Osteoblast (primary cell): Measurements from ENCODE around the gene PRKCA. TPM values are rescaled to one million over a fixed set of nuclear protein-coding genes. Genes with fewer than 3 reads are reported as not detected.

Experiments
- DNase-seq: peaks from one replicate; pipeline ENCODE4 v3.0.0; 2011; ENCODE audit warnings: low spot score, mixed read lengths; ENCODE audit not compliant: insufficient read length; ENCODE audit errors: missing footprints
- H2AFZ ChIP-seq: 2 replicates; pipeline ENCODE4 v1.6.0; 2011; ENCODE audit warnings: mild to moderate bottlenecking, low read length
- H3K27ac ChIP-seq: 2 replicates; pipeline ENCODE4 v1.5.1; 2011; ENCODE audit warnings: mild to moderate bottlenecking, low read depth, low read length, moderate library complexity
- H3K27me3 ChIP-seq: 2 replicates; pipeline ENCODE4 v1.6.0; 2012; ENCODE audit warnings: mild to moderate bottlenecking, control low read depth, inconsistent platforms, low read length, moderate library complexity; ENCODE audit not compliant: insufficient read depth
- H3K36me3 ChIP-seq: 2 replicates; pipeline ENCODE4 v1.5.1; 2011; ENCODE audit warnings: mild to moderate bottlenecking, low read length, control low read depth, moderate library complexity; ENCODE audit not compliant: insufficient read depth
- H3K4me1 ChIP-seq: 2 replicates; pipeline ENCODE4 v1.5.1; 2011; ENCODE audit warnings: mild to moderate bottlenecking, low read length, control low read depth, moderate library complexity; ENCODE audit not compliant: insufficient read depth
- H3K4me2 ChIP-seq: 2 replicates; pipeline ENCODE4 v1.6.0; 2011; ENCODE audit warnings: mild to moderate bottlenecking, low read length; ENCODE audit not compliant: insufficient read depth
- H3K4me3 ChIP-seq: fragments of 200-600 bp; sonication (generic); 3 replicates; pipeline ENCODE4 v1.5.1; 2012; ENCODE audit warnings: mild to moderate bottlenecking, low read length, inconsistent platforms; ENCODE audit not compliant: insufficient read depth
- H3K79me2 ChIP-seq: 2 replicates; pipeline ENCODE4 v1.6.0; 2012; ENCODE audit warnings: mild to moderate bottlenecking, low read length, control low read depth, inconsistent platforms; ENCODE audit not compliant: insufficient read depth
- H3K9me3 ChIP-seq: 2 replicates; pipeline ENCODE4 v1.5.1; 2011; ENCODE audit warnings: low read depth, low read length, control low read depth
- H4K20me1 ChIP-seq: 2 replicates; pipeline ENCODE4 v1.6.0; 2012; ENCODE audit warnings: mild to moderate bottlenecking, low read length, control low read depth; ENCODE audit not compliant: insufficient read depth
- CTCF ChIP-seq: IDR thresholded peaks from 2 replicates; pipeline ENCODE4 v1.5.1; 2011; ENCODE audit warnings: mild to moderate bottlenecking, low read depth, low read length, moderate library complexity; ENCODE audit errors: extremely low read depth
- total RNA-seq: library from RNA; depleted of rRNA; stranded (reverse); fragments of >200 nt; gene quantifications from 2 replicates; pipeline ENCODE4 v1.2.3, GENCODE V29; 2012

The PRKCA gene
- total RNA-seq, 1 donor = 46.0 TPM

- Histone ChIP-seq H2AFZ (no peak overlapping the region), H3K27ac (no peak overlapping the region), H3K9me3 (no peaks in the 10 kb centered on the region), H3K79me2 (peaks cover 91% of the 10 kb centered on the region), H3K4me2 (no peak overlapping the region), H3K36me3 (no peaks in the 10 kb centered on the region), H3K27me3 (no peaks in the 10 kb centered on the region), H3K4me1 (no peaks in the 10 kb centered on the region), H4K20me1 (peaks cover 54% of the 10 kb centered on the region), H3K4me3 (no peak overlapping the region)
- no peak for TF ChIP-seq CTCF
- DNase-seq = no peak
Measured at GRCh38 chr17:66364508-66364907, 62.1 kb downstream of the PRKCA start.

DNA sequence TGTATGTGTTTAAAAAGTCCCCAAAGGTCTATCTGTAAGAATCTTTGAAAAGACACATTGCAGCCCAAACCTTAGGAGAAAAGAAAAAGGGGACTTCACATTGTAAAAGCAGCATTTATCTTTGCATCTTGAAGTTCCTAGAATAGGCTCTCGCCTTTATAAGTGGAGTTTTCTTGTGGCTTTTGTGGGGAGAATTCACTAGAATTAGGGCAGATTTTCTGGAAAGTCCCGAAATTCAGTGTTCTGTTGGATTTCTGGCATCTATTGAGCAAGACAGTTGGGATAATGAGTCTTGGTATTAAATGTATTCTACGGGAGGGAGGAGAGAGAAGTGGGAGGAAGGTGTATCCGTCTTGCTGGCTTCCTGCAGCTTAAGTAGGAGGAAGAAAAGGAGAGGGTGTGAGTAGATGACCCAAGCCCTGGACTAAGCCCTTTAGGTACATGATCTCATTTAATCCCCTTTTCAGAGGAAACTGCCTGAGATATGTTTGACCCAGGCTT, 62.6 kb downstream of the PRKCA start:
- DNase-seq = no peak
- Histone ChIP-seq H3K79me2 (peaks cover 91% of the 10 kb centered on the region), H4K20me1 (peaks cover 58% of the 10 kb centered on the region), H3K27ac (no peak overlapping the region), H3K27me3 (no peaks in the 10 kb centered on the region), H3K36me3 (no peaks in the 10 kb centered on the region), H2AFZ (no peak overlapping the region), H3K4me1 (no peaks in the 10 kb centered on the region), H3K4me2 (no peak overlapping the region), H3K9me3 (no peaks in the 10 kb centered on the region), H3K4me3 (no peak overlapping the region)
- TF ChIP-seq CTCF = no peak

DNA sequence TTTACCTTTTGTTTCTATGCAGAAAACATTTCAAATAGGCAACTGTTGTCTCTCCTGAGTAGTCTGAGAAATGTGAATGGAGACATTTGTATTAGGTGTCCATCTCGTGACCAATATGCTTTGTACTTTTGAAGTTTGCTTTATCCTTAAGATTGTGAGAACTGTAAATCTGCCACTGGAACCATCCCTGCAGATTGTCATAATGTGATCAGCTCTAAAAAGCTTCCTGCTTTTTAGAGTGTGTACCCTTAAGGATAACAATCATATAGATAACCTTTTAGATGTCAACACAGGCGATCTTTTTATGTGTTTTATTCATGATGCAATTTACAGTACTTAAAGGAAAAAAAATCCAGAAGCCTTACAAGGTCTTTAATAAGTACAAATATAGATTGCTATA, 63.5 kb downstream of the PRKCA start:
- peaks cover 87% of the 10 kb centered on the region for H3K79me2 ChIP-seq
- H3K27ac ChIP-seq = no peak overlapping the region
- no peak for TF ChIP-seq CTCF
- H4K20me1 ChIP-seq = peaks cover 56% of the 10 kb centered on the region
- no peak overlapping the region for H3K4me3 ChIP-seq
- H3K9me3 ChIP-seq = no peaks in the 10 kb centered on the region
- H3K4me2 ChIP-seq = no peak overlapping the region
- no peaks in the 10 kb centered on the region for H3K27me3 ChIP-seq
- DNase-seq = no peak
- no peaks in the 10 kb centered on the region for H3K36me3 ChIP-seq
- no peak overlapping the region for H2AFZ ChIP-seq
- no peaks in the 10 kb centered on the region for H3K4me1 ChIP-seq

- Histone ChIP-seq H3K4me2 (no peak overlapping the region), H3K27me3 (no peaks in the 10 kb centered on the region), H4K20me1 (peaks cover 67% of the 10 kb centered on the region), H3K4me3 (no peak overlapping the region), H3K4me1 (peaks cover 10% of the 10 kb centered on the region), H2AFZ (no peak overlapping the region), H3K36me3 (no peaks in the 10 kb centered on the region), H3K27ac (no peak overlapping the region), H3K9me3 (no peaks in the 10 kb centered on the region), H3K79me2 (peaks cover 88% of the 10 kb centered on the region)
- TF ChIP-seq CTCF = no peak
- no peak for DNase-seq
Measured at GRCh38 chr17:66367107-66367506, 64.7 kb downstream of the PRKCA start.
